Measurements from ENCODE around the gene CARNS1.

DNA sequence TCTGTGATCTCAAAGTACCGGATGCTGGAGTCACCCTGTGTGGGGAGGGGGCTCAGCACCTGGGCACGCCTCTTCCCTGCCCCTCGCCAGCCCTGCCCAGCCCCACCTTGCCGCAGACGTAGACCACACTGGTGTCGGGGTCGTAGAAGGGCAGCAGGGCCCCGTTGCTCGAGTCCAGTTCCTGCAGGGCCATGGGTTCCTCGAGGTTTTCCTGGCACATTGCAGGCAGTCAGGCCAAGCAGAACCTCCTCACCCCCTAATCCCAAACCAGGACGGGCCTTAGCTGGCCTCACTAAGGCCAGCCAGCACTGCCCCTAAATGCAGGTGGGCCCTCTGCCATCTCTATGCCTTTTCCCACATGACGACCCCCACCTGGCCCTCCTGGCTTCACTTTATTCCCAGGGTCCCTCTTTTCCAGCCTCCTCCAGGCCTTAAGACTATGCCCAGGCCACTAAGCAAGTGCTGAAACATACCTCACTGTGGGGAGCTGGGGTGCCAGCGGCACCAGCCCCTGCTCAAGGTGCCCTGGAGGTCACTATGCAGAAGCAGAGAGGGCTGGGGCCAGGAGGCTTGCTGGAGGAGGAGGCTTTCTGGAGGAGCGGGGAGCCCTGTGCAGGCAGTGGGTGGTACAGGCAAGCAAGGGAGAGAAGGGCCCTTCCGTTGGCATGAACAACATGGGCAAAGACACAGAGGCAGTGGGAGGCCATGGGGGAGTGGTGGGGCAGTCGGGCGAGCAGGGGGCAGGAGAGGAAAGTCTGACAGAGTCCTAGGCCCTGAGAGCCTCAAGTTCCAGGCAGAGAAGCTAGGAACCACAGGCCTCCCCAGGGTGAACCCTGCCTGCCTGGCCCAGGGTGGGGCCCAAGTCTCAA, 25.0 kb downstream of the CARNS1 start:
- TF ChIP-seq POLR2A (IDR thresholded peaks at IDR 0.05) (no peak), POLR2AphosphoS5 (IDR thresholded peaks at IDR 0.05; ENCODE audit: insufficient read depth in 1 of 2, low read depth in 1 of 2) (no peak)
- TF ChIP-seq, protein P1, sequence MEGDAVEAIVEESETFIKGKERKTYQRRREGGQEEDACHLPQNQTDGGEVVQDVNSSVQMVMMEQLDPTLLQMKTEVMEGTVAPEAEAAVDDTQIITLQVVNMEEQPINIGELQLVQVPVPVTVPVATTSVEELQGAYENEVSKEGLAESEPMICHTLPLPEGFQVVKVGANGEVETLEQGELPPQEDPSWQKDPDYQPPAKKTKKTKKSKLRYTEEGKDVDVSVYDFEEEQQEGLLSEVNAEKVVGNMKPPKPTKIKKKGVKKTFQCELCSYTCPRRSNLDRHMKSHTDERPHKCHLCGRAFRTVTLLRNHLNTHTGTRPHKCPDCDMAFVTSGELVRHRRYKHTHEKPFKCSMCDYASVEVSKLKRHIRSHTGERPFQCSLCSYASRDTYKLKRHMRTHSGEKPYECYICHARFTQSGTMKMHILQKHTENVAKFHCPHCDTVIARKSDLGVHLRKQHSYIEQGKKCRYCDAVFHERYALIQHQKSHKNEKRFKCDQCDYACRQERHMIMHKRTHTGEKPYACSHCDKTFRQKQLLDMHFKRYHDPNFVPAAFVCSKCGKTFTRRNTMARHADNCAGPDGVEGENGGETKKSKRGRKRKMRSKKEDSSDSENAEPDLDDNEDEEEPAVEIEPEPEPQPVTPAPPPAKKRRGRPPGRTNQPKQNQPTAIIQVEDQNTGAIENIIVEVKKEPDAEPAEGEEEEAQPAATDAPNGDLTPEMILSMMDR (IDR thresholded peaks at IDR 0.05), result no peak
